Prostate gland (tissue), 2 donors: Measurements from ENCODE around the gene ANTKMT.

Source experiments
- POLR2A ChIP-seq: fragments of 450-650 bp; IDR thresholded peaks from one replicate; pipeline ENCODE4 v1.6.1; 2016; ENCODE audit warnings: antibody characterized with exemption, mild to moderate bottlenecking
- TF ChIP-seq, protein P1 (sequence below), 4 experiments: fragments of 200-600 bp in 2 of 4; fragments of 450-650 bp in 2 of 4; sonication (generic) in 2 of 4; IDR thresholded peaks; 1 replicate in 3 of 4; 2 replicates in 1 of 4; pipeline ENCODE4 v1.5.1; 2016 to 2019; ENCODE audit warnings: antibody characterized with exemption in 4 of 4, mild to moderate bottlenecking in 2 of 4, moderate library complexity in 2 of 4

DNA sequence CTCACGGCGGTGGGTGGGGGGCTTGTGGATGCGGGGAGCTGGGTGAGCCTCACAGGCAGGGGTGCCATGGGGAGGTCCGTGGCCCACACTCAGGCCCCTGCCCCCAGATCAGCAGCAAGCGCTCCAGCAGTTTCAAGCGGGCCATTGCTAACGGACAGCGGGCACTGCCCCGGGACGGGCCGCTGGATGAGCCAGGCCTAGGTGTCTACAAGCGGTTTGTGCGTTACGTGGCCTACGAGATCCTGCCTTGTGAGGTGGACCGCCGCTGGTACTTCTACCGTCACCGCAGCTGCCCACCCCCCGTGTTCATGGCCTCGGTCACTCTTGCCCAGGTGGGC, 44.4 kb upstream of the ANTKMT start:
- no peak for TF ChIP-seq POLR2A
- TF ChIP-seq, protein P1, sequence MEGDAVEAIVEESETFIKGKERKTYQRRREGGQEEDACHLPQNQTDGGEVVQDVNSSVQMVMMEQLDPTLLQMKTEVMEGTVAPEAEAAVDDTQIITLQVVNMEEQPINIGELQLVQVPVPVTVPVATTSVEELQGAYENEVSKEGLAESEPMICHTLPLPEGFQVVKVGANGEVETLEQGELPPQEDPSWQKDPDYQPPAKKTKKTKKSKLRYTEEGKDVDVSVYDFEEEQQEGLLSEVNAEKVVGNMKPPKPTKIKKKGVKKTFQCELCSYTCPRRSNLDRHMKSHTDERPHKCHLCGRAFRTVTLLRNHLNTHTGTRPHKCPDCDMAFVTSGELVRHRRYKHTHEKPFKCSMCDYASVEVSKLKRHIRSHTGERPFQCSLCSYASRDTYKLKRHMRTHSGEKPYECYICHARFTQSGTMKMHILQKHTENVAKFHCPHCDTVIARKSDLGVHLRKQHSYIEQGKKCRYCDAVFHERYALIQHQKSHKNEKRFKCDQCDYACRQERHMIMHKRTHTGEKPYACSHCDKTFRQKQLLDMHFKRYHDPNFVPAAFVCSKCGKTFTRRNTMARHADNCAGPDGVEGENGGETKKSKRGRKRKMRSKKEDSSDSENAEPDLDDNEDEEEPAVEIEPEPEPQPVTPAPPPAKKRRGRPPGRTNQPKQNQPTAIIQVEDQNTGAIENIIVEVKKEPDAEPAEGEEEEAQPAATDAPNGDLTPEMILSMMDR (IDR thresholded peaks at IDR 0.05), result no peak
